GM20000 (cell line): Measurements from ENCODE around the gene DCLK3.

Experiments
- DNase-seq: peaks from one replicate; pipeline ENCODE4 v3.0.0; 2012; ENCODE audit warnings: low spot score
- CTCF ChIP-seq: IDR thresholded peaks from 2 replicates; pipeline ENCODE4 v1.5.1; 2012; ENCODE audit warnings: mild to moderate bottlenecking, control low read depth; ENCODE audit errors: extremely low read depth, missing control alignments

The DCLK3 gene

GRCh38 chr3:36698314-36698713 lies 66.0 kb downstream of the DCLK3 start:
- TF ChIP-seq CTCF = no peak
- no peak for DNase-seq

- DNase-seq = no peak
Observed at GRCh38 chr3:36697229-36698001, 66.9 kb downstream of the DCLK3 start.

GRCh38 chr3:36696799-36697198 lies 67.6 kb downstream of the DCLK3 start:
- TF ChIP-seq CTCF = no peak
- no peak for DNase-seq

More at GRCh38 chr3:36697229-36698001, 66.9 kb downstream of the DCLK3 start:
- no peak for TF ChIP-seq CTCF

- no peak for DNase-seq
Observed at GRCh38 chr3:36695769-36696137, 68.6 kb downstream of the DCLK3 start.

GRCh38 chr3:36695113-36695768 lies 69.1 kb downstream of the DCLK3 start:
- TF ChIP-seq CTCF = no peak
- DNase-seq = no peak

More at GRCh38 chr3:36695769-36696137, 68.6 kb downstream of the DCLK3 start:
- no peak for TF ChIP-seq CTCF

- no peak for DNase-seq
- no peak for TF ChIP-seq CTCF
Observed at GRCh38 chr3:36693670-36694069, 70.7 kb downstream of the DCLK3 start.

- no peak for TF ChIP-seq CTCF
Observed at GRCh38 chr3:36689560-36689959, 74.8 kb downstream of the DCLK3 start.

More at GRCh38 chr3:36689560-36689959, 74.8 kb downstream of the DCLK3 start:
- no peak for DNase-seq
